Endothelial cell of umbilical vein (primary cell): Measurements from ENCODE around the gene HOXA10. TPM values are rescaled to one million over a fixed set of nuclear protein-coding genes. Genes with fewer than 3 reads are reported as not detected.

ENCODE experiments used
- BruUV-seq: library from RNA; stranded (reverse); fragments of 400-500 nt; replicated peaks from 2 replicates; lab custom pipeline; 2021; lab: Mats Ljungman, UMichigan
- CTCF ChIA-PET: fragments of 300-600, 350-600 bp; sonication (Branson Sonifier 250); formaldehyde crosslinking; loops from one replicate; lab custom pipeline; 2021; ENCODE audit warnings: antibody characterized with exemption, inconsistent platforms; lab: Charles Lee
- POLR2A ChIA-PET: fragments of 300-600, 350-600 bp; sonication (Branson Sonifier 250); formaldehyde crosslinking; loops from one replicate; lab custom pipeline; 2021; ENCODE audit warnings: antibody characterized with exemption, inconsistent platforms; lab: Charles Lee
- DNase-seq: peaks from one replicate; pipeline ENCODE4 v3.0.0-alpha.2; 2011; ENCODE audit warnings: low read depth, low spot score
- FAIRE-seq: peaks from 2 replicates; lab custom pipeline; 2011; peaks lifted over from hg19 to GRCh38; lab: Jason Lieb, UNC
- H2AFZ ChIP-seq: 2 replicates; pipeline ENCODE4 v1.6.0; 2012; ENCODE audit warnings: low read depth, low read length, control low read depth, inconsistent platforms
- H3K27ac ChIP-seq: 2 replicates; pipeline ENCODE4 v1.5.1; 2011; ENCODE audit warnings: low read depth, mild to moderate bottlenecking, control low read depth, low read length, moderate library complexity; ENCODE audit not compliant: insufficient read depth
- H3K27me3 ChIP-seq, 2 experiments: 2 replicates each; pipeline versions ENCODE4 v1.6.0 to v1.6.1; 2011; ENCODE audit warnings: low read length in 2 of 2, mixed read lengths in 1 of 2; ENCODE audit not compliant: control insufficient read depth in 2 of 2, insufficient read depth in 2 of 2
- H3K36me3 ChIP-seq, 2 experiments: 2 replicates in 1 of 2; 3 replicates in 1 of 2; pipeline ENCODE4 v1.5.1; 2011; ENCODE audit warnings: low read length in 2 of 2, mild to moderate bottlenecking in 1 of 2, moderate library complexity in 1 of 2; ENCODE audit not compliant: control insufficient read depth in 2 of 2, insufficient read depth in 2 of 2; ENCODE audit errors: extremely low read depth in 1 of 2
- H3K4me1 ChIP-seq: 3 replicates; pipeline ENCODE4 v1.5.1; 2011; ENCODE audit warnings: mild to moderate bottlenecking, low read length; ENCODE audit not compliant: control insufficient read depth, insufficient read depth; ENCODE audit errors: extremely low read depth
- H3K4me2 ChIP-seq: 2 replicates; pipeline ENCODE4 v1.6.1; 2011; ENCODE audit warnings: low read length, control low read depth, mixed read lengths; ENCODE audit not compliant: insufficient read depth
- H3K4me3 ChIP-seq, 3 experiments: fragments of 200-600 bp in 1 of 3; sonication (generic), shearing (Covaris generic) in 1 of 3; replicated peaks in 1 of 3; 2 replicates each; pipeline ENCODE4 v1.5.1; 2011 to 2016; ENCODE audit warnings: control low read depth in 3 of 3, low read length in 3 of 3, mild to moderate bottlenecking in 2 of 3, inconsistent platforms in 1 of 3, low read depth in 1 of 3, moderate library complexity in 1 of 3; ENCODE audit not compliant: insufficient read depth in 1 of 3
- H3K79me2 ChIP-seq: 2 replicates; pipeline ENCODE4 v1.6.0; 2012; ENCODE audit warnings: low read length, inconsistent platforms; ENCODE audit not compliant: control insufficient read depth, insufficient read depth
- H3K9ac ChIP-seq: replicated peaks from 2 replicates; pipeline ENCODE3; 2011; ENCODE audit warnings: low read length, control low read depth; ENCODE audit not compliant: insufficient read depth; ENCODE audit errors: extremely low read depth
- H3K9me1 ChIP-seq: replicated peaks from 3 replicates; pipeline ENCODE4 v1.6.0; 2011; ENCODE audit warnings: mild to moderate bottlenecking, low read length; ENCODE audit not compliant: control insufficient read depth, insufficient read depth; ENCODE audit errors: extremely low read depth
- H3K9me3 ChIP-seq: replicated peaks from 2 replicates; pipeline ENCODE4 v1.5.1; 2012; ENCODE audit warnings: low read length, inconsistent platforms; ENCODE audit not compliant: control insufficient read depth, insufficient read depth
- H4K20me1 ChIP-seq: replicated peaks from 2 replicates; pipeline ENCODE3; 2011; ENCODE audit warnings: mild to moderate bottlenecking, low read length; ENCODE audit not compliant: control insufficient read depth, insufficient read depth; ENCODE audit errors: extremely low read depth
- CTCF ChIP-seq, 2 donors: IDR thresholded peaks; 1 replicate in 1 of 2; 2 replicates in 1 of 2; pipeline ENCODE4 v1.5.1; 2011; ENCODE audit warnings: low read length in 2 of 2, mild to moderate bottlenecking in 2 of 2, moderate library complexity in 2 of 2, control low read depth in 1 of 2, inconsistent platforms in 1 of 2, low read depth in 1 of 2; ENCODE audit not compliant: insufficient read depth in 1 of 2; ENCODE audit errors: extremely low read depth in 1 of 2
- EZH2 ChIP-seq: IDR thresholded peaks from 2 replicates; pipeline ENCODE4 v1.6.1; 2012; ENCODE audit warnings: borderline replicate concordance, low read depth, mild to moderate bottlenecking, moderate library complexity, low read length, inconsistent platforms; ENCODE audit not compliant: severe bottlenecking
- FOS ChIP-seq: IDR thresholded peaks from 2 replicates; pipeline ENCODE4 v1.6.1; 2011; ENCODE audit warnings: mild to moderate bottlenecking, low read length, moderate library complexity, borderline replicate concordance; ENCODE audit not compliant: insufficient read depth
- GATA2 ChIP-seq: IDR thresholded peaks from 2 replicates; pipeline ENCODE4 v1.7.0; 2011; ENCODE audit warnings: low read depth, mild to moderate bottlenecking, moderate library complexity, mixed read lengths, low read length; ENCODE audit not compliant: insufficient read length, insufficient read depth
- MAX ChIP-seq: IDR thresholded peaks from 2 replicates; pipeline ENCODE4 v1.6.1; 2011; ENCODE audit not compliant: insufficient read depth, insufficient read length
- MYC ChIP-seq: IDR thresholded peaks from one replicate; pipeline ENCODE4 v1.6.1; 2011; ENCODE audit warnings: mild to moderate bottlenecking, low read depth, low read length
- POLR2A ChIP-seq: IDR thresholded peaks from 2 replicates; pipeline ENCODE4 v1.6.1; 2012; ENCODE audit warnings: low read depth, mild to moderate bottlenecking, control low read depth, low read length
- POLR2AphosphoS5 ChIP-seq: IDR thresholded peaks from 2 replicates; pipeline ENCODE4 v1.6.1; 2012; ENCODE audit warnings: low read depth, mild to moderate bottlenecking, control low read depth, low read length, moderate library complexity; ENCODE audit not compliant: insufficient read depth
- dilution Hi-C: fragments of 300-500 bp; cut with MboI; formaldehyde crosslinking; loops from one replicate; pipeline ENCODE4 v1.15.0; 2019; ENCODE audit warnings: low sequenced_read_pairs; ENCODE audit not compliant: extremely low pct_ligation_motif_present
- intact Hi-C: fragments of 100-400 bp; cut with micrococcal nuclease; formaldehyde crosslinking; loops from one replicate; pipeline ENCODE4 v1.10.0; 2022
- polyA plus RNA-seq, 4 experiments: library from polyadenylated mRNA; depleted of rRNA in 3 of 4; stranded (reverse) in 3 of 4; unstranded in 1 of 4; fragments of >200 nt; gene quantifications; 2 replicates each; pipeline versions ENCODE4 v1.2.1 to v1.2.3, GENCODE V29; 2011 to 2012; ENCODE audit warnings: missing spikeins in 1 of 4
- total RNA-seq: library from RNA; stranded (reverse); gene quantifications from 2 replicates; pipeline ENCODE4 v1.2.3, GENCODE V29; 2021

Gene HOXA10
- total and polyA plus RNA-seq, 2 donors (not counting 3 experiments of a cell fraction or from before 2014, with no cell fraction given), result 24.4 to 30.3 TPM

GRCh38 chr7:27193335-27194001, 19.3 kb upstream of the HOXA10 start:
- FAIRE-seq, result no peak

GRCh38 chr7:27192546-27193334, 18.6 kb upstream of the HOXA10 start:
- Histone ChIP-seq H3K4me2 (peak overlapping the region; percentile 46), H3K4me1 (peaks cover 22% of the 10 kb centered on the region), H3K79me2 (peaks cover 5% of the 10 kb centered on the region), H3K36me3 (no peaks in the 10 kb centered on the region), H3K9me1 (no peaks in the 10 kb centered on the region), H4K20me1 (no peaks in the 10 kb centered on the region), H3K27ac (no peak overlapping the region), H3K9me3 (no peaks in the 10 kb centered on the region), H3K9ac (no peak overlapping the region), H2AFZ (peak overlapping the region; percentile 58), H3K27me3 (peaks cover 29 to 48% of the 10 kb centered on the region in 2 experiments), H3K4me3 (peak overlapping the region; percentile 21 to 44 (median 34))
- TF ChIP-seq CTCF (IDR thresholded peaks at IDR 0.05; ENCODE audit: extremely low read depth in 1 of 2, insufficient read depth in 1 of 2, low read depth in 1 of 2, low read length in 2 of 2) (no peak), FOS (no peak), EZH2 (peak; percentile 36), MAX (no peak), MYC (no peak)
- no TSS peak for BruUV-seq
- dilution Hi-C loops (no loop called here), intact Hi-C loops (no loop called here)
- ChIA-PET CTCF (interaction anchor here (0.6 to 1.5 kb wide), 6 partner anchors 9 to 901 kb away, joined by 3 to 7 read pairs (median 5); no protein-coding TSS in a partner anchor), POLR2A (no interaction called here)
- FAIRE-seq (no peak), DNase-seq (no peak)

More at GRCh38 chr7:27193335-27194001, 19.3 kb upstream of the HOXA10 start:
- H3K27me3 ChIP-seq, result peaks cover 36 to 55% of the 10 kb centered on the region in 2 experiments
- POLR2A ChIA-PET, result no interaction called here
- intact Hi-C loops (no loop called here), dilution Hi-C loops (no loop called here)
- no peaks in the 10 kb centered on the region for H3K9me3 ChIP-seq
- no peak overlapping the region for H3K9ac ChIP-seq
- BruUV-seq, result no TSS peak
- H3K4me1 ChIP-seq, result peaks cover 20% of the 10 kb centered on the region
- no peak overlapping the region for H3K4me3 ChIP-seq
- no peaks in the 10 kb centered on the region for H3K36me3 ChIP-seq
- peak overlapping the region; percentile 58 for H2AFZ ChIP-seq
- no peaks in the 10 kb centered on the region for H3K79me2 ChIP-seq
- H3K27ac ChIP-seq, result no peak overlapping the region
- no peak for DNase-seq
- no peaks in the 10 kb centered on the region for H3K9me1 ChIP-seq
- H4K20me1 ChIP-seq, result no peaks in the 10 kb centered on the region
- CTCF ChIA-PET, result interaction anchor here (1.1 to 1.8 kb wide), 5 partner anchors 14 to 900 kb away, joined by 3 to 7 read pairs (median 6); no protein-coding TSS in a partner anchor
- H3K4me2 ChIP-seq, result peak overlapping the region; percentile 46
- no peak for TF ChIP-seq MYC
- no peak for TF ChIP-seq POLR2A
- no peak for TF ChIP-seq MAX
- TF ChIP-seq EZH2, result no peak
- no peak for TF ChIP-seq GATA2
- TF ChIP-seq FOS, result no peak
- TF ChIP-seq POLR2AphosphoS5, result no peak
